Transverse colon (tissue), 4 donors: ENCODE data around the gene ENPP7.

Source experiments
- CTCF ChIP-seq, 5 experiments: fragments of 200-600 bp in 3 of 5; fragments of 450-650 bp in 2 of 5; sonication (generic) in 3 of 5; IDR thresholded peaks; 1 replicate in 2 of 5; 2 replicates in 3 of 5; pipeline ENCODE4 v1.5.1; 2016 to 2017; ENCODE audit warnings: antibody characterized with exemption in 5 of 5, inconsistent platforms in 3 of 5, mild to moderate bottlenecking in 2 of 5, moderate library complexity in 1 of 5
- EP300 ChIP-seq: sonication (generic); formaldehyde crosslinking; IDR thresholded peaks from one replicate; pipeline ENCODE4 v1.6.1; 2017; ENCODE audit warnings: antibody characterized with exemption, low read depth
- POLR2A ChIP-seq: fragments of 450-650 bp; IDR thresholded peaks from one replicate; pipeline ENCODE4 v1.6.1; 2016; ENCODE audit warnings: antibody characterized with exemption, mild to moderate bottlenecking, moderate library complexity
- POLR2AphosphoS5 ChIP-seq, 3 donors: sonication (generic); formaldehyde crosslinking; IDR thresholded peaks; one replicate each; pipeline ENCODE4 v1.6.1; 2016; ENCODE audit warnings: antibody characterized with exemption in 3 of 3

DNA sequence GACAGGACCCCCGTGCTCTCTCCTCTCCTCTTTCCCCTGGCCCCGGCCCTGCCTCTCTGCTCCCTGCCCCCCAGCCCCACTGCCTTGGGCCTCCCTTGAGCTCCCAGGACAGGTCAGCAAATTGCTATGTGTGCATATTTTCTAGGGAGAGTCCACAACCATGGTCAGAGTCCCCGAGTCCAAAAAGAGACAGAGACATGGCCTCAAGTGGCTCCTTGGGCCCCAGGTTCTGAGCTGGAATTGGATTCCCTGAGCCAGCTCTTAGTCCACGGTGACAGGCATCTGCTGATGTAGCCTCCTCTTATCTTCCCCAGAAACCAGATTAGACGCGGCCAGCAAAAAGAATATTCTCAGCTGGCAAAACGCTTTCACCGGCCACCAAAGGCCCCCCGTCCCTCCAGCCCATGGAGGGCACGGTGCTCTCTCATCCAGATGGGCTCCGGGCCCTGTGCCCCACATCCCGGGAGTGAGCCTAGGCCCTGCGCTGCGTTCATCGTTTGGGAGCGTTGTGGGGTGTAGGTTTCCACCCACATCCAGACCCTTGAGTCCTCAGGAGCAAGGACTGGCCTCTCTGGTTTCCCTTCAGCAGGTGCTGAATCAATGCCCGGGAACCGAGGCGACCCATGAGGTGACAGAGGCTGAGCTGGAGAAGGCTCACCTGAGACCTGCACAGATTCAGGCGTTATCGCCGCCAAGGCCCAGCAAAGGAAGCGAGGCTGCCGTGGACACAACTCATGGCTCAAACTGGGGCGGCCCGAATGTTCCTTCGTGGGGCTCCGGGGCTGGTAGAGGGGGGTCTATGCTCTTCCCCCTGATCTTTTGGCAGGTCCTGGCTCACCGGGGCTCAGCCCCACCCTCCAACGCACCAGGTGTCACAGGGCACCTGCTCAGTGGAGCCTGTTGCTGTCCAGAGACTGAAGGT lies 16.3 kb upstream of the ENPP7 start:
- no peak for TF ChIP-seq CTCF (IDR thresholded peaks at IDR 0.05)
- no peak for TF ChIP-seq POLR2AphosphoS5 (IDR thresholded peaks at IDR 0.05)
- no peak for TF ChIP-seq POLR2A
- TF ChIP-seq EP300: no peak
